H9 (cell line): ENCODE results near the gene TBL1X. TPM values are rescaled to one million over a fixed set of nuclear protein-coding genes. Genes with fewer than 3 reads are reported as not detected.

Experiments
- DNase-seq: peaks from one replicate; pipeline ENCODE4 v3.0.0-alpha.2; 2017
- H2AFZ ChIP-seq: one replicate; pipeline ENCODE4 v1.6.1; 2013; ENCODE audit warnings: mild to moderate bottlenecking, low read length, control low read depth, moderate library complexity
- H2AK5ac ChIP-seq: 2 replicates; pipeline ENCODE4 v1.6.1; 2013; ENCODE audit warnings: low read length, control low read depth, mixed read lengths; ENCODE audit not compliant: insufficient read length
- H2BK120ac ChIP-seq: one replicate; pipeline ENCODE4 v1.6.1; 2013; ENCODE audit warnings: low read depth, mild to moderate bottlenecking, low read length, control low read depth, inconsistent platforms; ENCODE audit not compliant: poor library complexity, severe bottlenecking
- H2BK12ac ChIP-seq: 2 replicates; pipeline ENCODE4 v1.6.1; 2013; ENCODE audit warnings: low read length, control low read depth, mixed read lengths, low read depth; ENCODE audit not compliant: insufficient read length
- H2BK15ac ChIP-seq: 2 replicates; pipeline ENCODE4 v1.6.1; 2013; ENCODE audit warnings: low read depth, low read length, control low read depth
- H2BK20ac ChIP-seq: one replicate; pipeline ENCODE4 v1.6.1; 2013; ENCODE audit warnings: low read depth, mild to moderate bottlenecking, low read length, control low read depth, inconsistent platforms; ENCODE audit not compliant: poor library complexity, severe bottlenecking
- H2BK5ac ChIP-seq: 2 replicates; pipeline ENCODE4 v1.6.1; 2013; ENCODE audit warnings: low read length, control low read depth, mixed read lengths; ENCODE audit not compliant: insufficient read length
- H3K14ac ChIP-seq: 2 replicates; pipeline ENCODE4 v1.6.1; 2013; ENCODE audit warnings: low read length, control low read depth; ENCODE audit not compliant: insufficient read depth
- H3K18ac ChIP-seq: 2 replicates; pipeline ENCODE4 v1.6.1; 2013; ENCODE audit warnings: low read depth, mild to moderate bottlenecking, mixed read lengths, low read length, control low read depth; ENCODE audit not compliant: insufficient read length
- H3K23ac ChIP-seq: 2 replicates; pipeline ENCODE4 v1.6.1; 2013; ENCODE audit warnings: low read length, control low read depth, mixed read lengths, low read depth; ENCODE audit not compliant: insufficient read length
- H3K23me2 ChIP-seq: 2 replicates; pipeline ENCODE4 v1.6.1; 2013; ENCODE audit warnings: low read depth, mild to moderate bottlenecking, mixed read lengths, low read length, control low read depth; ENCODE audit not compliant: insufficient read length, poor library complexity, severe bottlenecking
- H3K27ac ChIP-seq: 2 replicates; pipeline ENCODE4 v1.5.1; 2013; ENCODE audit warnings: low read length, control low read depth, mixed read lengths, low read depth; ENCODE audit not compliant: insufficient read length
- H3K27me3 ChIP-seq: 2 replicates; pipeline ENCODE4 v1.6.1; 2013; ENCODE audit warnings: low read length, control low read depth, inconsistent platforms; ENCODE audit not compliant: insufficient read depth
- H3K4ac ChIP-seq: 2 replicates; pipeline ENCODE4 v1.6.1; 2013; ENCODE audit warnings: low read depth, mild to moderate bottlenecking, control low read depth, inconsistent platforms, low read length, moderate library complexity
- H3K4me1 ChIP-seq: 2 replicates; pipeline ENCODE4 v1.6.1; 2013; ENCODE audit warnings: low read length, control low read depth, inconsistent platforms; ENCODE audit not compliant: insufficient read depth
- H3K4me2 ChIP-seq: 2 replicates; pipeline ENCODE4 v1.6.1; 2013; ENCODE audit warnings: low read length, control low read depth, mixed read lengths; ENCODE audit not compliant: insufficient read length, insufficient read depth
- H3K56ac ChIP-seq: 2 replicates; pipeline ENCODE4 v1.6.1; 2013; ENCODE audit warnings: low read depth, mild to moderate bottlenecking, mixed read lengths, low read length, control low read depth; ENCODE audit not compliant: insufficient read length
- H3K79me1 ChIP-seq: 2 replicates; pipeline ENCODE4 v1.6.1; 2013; ENCODE audit warnings: low read depth, mild to moderate bottlenecking, moderate library complexity, low read length, control low read depth, inconsistent platforms; ENCODE audit not compliant: insufficient read depth, poor library complexity, severe bottlenecking
- H3K79me2 ChIP-seq: 2 replicates; pipeline ENCODE4 v1.6.1; 2013; ENCODE audit warnings: low read length, control low read depth, inconsistent platforms; ENCODE audit not compliant: insufficient read depth
- H3K9ac ChIP-seq: 2 replicates; pipeline ENCODE4 v1.6.1; 2013; ENCODE audit warnings: low read length, control low read depth, mixed read lengths; ENCODE audit not compliant: insufficient read length; ENCODE audit errors: extremely low read depth
- H3K9me3 ChIP-seq: one replicate; pipeline ENCODE4 v1.6.1; 2013; ENCODE audit warnings: low read depth, low read length, inconsistent platforms; ENCODE audit not compliant: control insufficient read depth
- H3T11ph ChIP-seq: one replicate; pipeline ENCODE4 v1.6.1; 2013; ENCODE audit warnings: mild to moderate bottlenecking, low read length, control low read depth, inconsistent platforms
- H4K20me1 ChIP-seq: one replicate; pipeline ENCODE4 v1.6.1; 2013; ENCODE audit not compliant: control insufficient read depth, insufficient read length, insufficient read depth
- H4K5ac ChIP-seq: 2 replicates; pipeline ENCODE4 v1.6.1; 2013; ENCODE audit warnings: low read depth, mild to moderate bottlenecking, mixed read lengths, low read length, control low read depth; ENCODE audit not compliant: insufficient read length
- H4K8ac ChIP-seq: replicated peaks from 2 replicates; pipeline ENCODE4 v1.6.1; 2013; ENCODE audit warnings: low read length, control low read depth, mixed read lengths, low read depth; ENCODE audit not compliant: insufficient read length
- H4K91ac ChIP-seq: 2 replicates; pipeline ENCODE4 v1.6.1; 2013; ENCODE audit warnings: low read depth, mild to moderate bottlenecking, moderate library complexity, mixed read lengths, low read length, control low read depth; ENCODE audit not compliant: insufficient read length
- H3K27ac Mint-ChIP-seq, 3 experiments: 2 replicates in 2 of 3; 3 replicates in 1 of 3; pipeline ENCODE4 v1.8.0; 2020 to 2021; ENCODE audit warnings: mixed read lengths in 3 of 3, mild to moderate bottlenecking in 1 of 3, moderate library complexity in 1 of 3
- H3K27me3 Mint-ChIP-seq: 2 replicates; pipeline ENCODE4 v1.8.0; 2021; ENCODE audit warnings: low read depth, mild to moderate bottlenecking, moderate library complexity, mixed read lengths
- H3K36me3 Mint-ChIP-seq, 3 experiments: 2 replicates in 2 of 3; 3 replicates in 1 of 3; pipeline ENCODE4 v1.8.0; 2020 to 2021; ENCODE audit warnings: low read depth in 3 of 3, mixed read lengths in 3 of 3; ENCODE audit not compliant: insufficient read depth in 1 of 3
- H3K4me1 Mint-ChIP-seq, 2 experiments: 2 replicates each; pipeline ENCODE4 v1.8.0; 2020; ENCODE audit warnings: mixed read lengths in 2 of 2
- H3K4me3 Mint-ChIP-seq, 2 experiments: 2 replicates in 1 of 2; 3 replicates in 1 of 2; pipeline ENCODE4 v1.8.0; 2020 to 2021; ENCODE audit warnings: mild to moderate bottlenecking in 2 of 2, mixed read lengths in 2 of 2, moderate library complexity in 1 of 2
- H3K9me3 Mint-ChIP-seq, 2 experiments: 2 replicates in 1 of 2; 3 replicates in 1 of 2; pipeline ENCODE4 v1.8.0; 2020; ENCODE audit warnings: mild to moderate bottlenecking in 2 of 2, mixed read lengths in 2 of 2, moderate library complexity in 1 of 2
- CTCF ChIP-seq: fragments of 200-600 bp; sonication (generic); conservative IDR thresholded peaks from 3 replicates; pipeline ENCODE4 v1.8.0; 2021; ENCODE audit warnings: antibody characterized with exemption, mild to moderate bottlenecking
- WGBS: extraction: QIAGEN DNeasy Blood & Tissue Kit; methylation state at CpG from one replicate; pipeline ENCODE4 v1.1.7; 2013; ENCODE audit warnings: missing lambda C conversion rate, low lambda C conversion rate, mixed read lengths; ENCODE audit not compliant: insufficient read length; ENCODE audit errors: extremely low coverage; 5-methylcytosine and 5-hydroxymethylcytosine counted together
- total RNA-seq: library from RNA; stranded (reverse); gene quantifications from 2 replicates; pipeline ENCODE4 v1.2.1, GENCODE V29; 2021

The TBL1X gene
- total RNA-seq, 1 experiment from 2014 or later: 24.1 TPM

- no peaks in the 10 kb centered on the region; the same call in 1 of the 2 replicates for H3K27me3 ChIP-seq
- Mint-ChIP-seq H3K36me3 (peaks cover 11 to 23% (median 17%) of the 10 kb centered on the region in 3 experiments; a peak in 5 of 7 replicates), H3K4me3 (peak overlapping the region; percentile 84 to 97), H3K27me3 (peaks cover 6% of the 10 kb centered on the region), H3K9me3 (peaks cover 23 to 54% of the 10 kb centered on the region in 2 experiments), H3K27ac (no peak overlapping the region; a peak in 2 of 7 replicates), H3K4me1 (peaks cover 39 to 44% of the 10 kb centered on the region in 2 experiments)
- no peak overlapping the region for H4K8ac ChIP-seq
- H3K9me3 ChIP-seq: no peaks in the 10 kb centered on the region
- no peak overlapping the region for H4K5ac ChIP-seq
- peaks cover 20% of the 10 kb centered on the region; the same call in 1 of the 2 replicates for H3K79me2 ChIP-seq
- no peak overlapping the region for H3T11ph ChIP-seq
- no peak overlapping the region for H3K23ac ChIP-seq
- peaks cover under 1% of the 10 kb centered on the region for H3K79me1 ChIP-seq
- no peak overlapping the region for H3K27ac ChIP-seq
- no peak overlapping the region for H2BK5ac ChIP-seq
- DNase-seq: no peak
- H3K14ac ChIP-seq: no peak overlapping the region
- H3K23me2 ChIP-seq: peaks cover 27% of the 10 kb centered on the region
- H3K18ac ChIP-seq: no peak overlapping the region
- no peak overlapping the region for H3K56ac ChIP-seq
- H2BK12ac ChIP-seq: no peak overlapping the region
- H2BK20ac ChIP-seq: no peak overlapping the region
- peaks cover 36% of the 10 kb centered on the region for H3K4me1 ChIP-seq
- peak overlapping the region; percentile 99 for H3K4me2 ChIP-seq
- no peak overlapping the region for H2AK5ac ChIP-seq
- no peak overlapping the region for H2BK15ac ChIP-seq
- H3K4ac ChIP-seq: no peak overlapping the region
- no peak overlapping the region for H4K91ac ChIP-seq
- peaks cover 3% of the 10 kb centered on the region for H4K20me1 ChIP-seq
- no peak overlapping the region for H2AFZ ChIP-seq
- H2BK120ac ChIP-seq: no peak overlapping the region
- peak overlapping the region; percentile 89 for H3K9ac ChIP-seq
- TF ChIP-seq CTCF: no peak
- no CpG with 5 or more reads among the region's 45 CpGs for WGBS
These were observed 322.2 kb downstream of the TBL1X start for GRCh38 chrX:9786798-9787635.
